Astrocyte of the cerebellum (primary cell): ENCODE data around the gene ZBED4.

Experiments
- DNase-seq: peaks from one replicate; pipeline ENCODE4 v3.0.0-alpha.2; 2011; ENCODE audit warnings: low read depth
- H3K4me3 ChIP-seq: 2 replicates; pipeline ENCODE4 v1.5.1; 2011; ENCODE audit warnings: mild to moderate bottlenecking, low read depth, low read length, moderate library complexity
- CTCF ChIP-seq: IDR thresholded peaks from 2 replicates; pipeline ENCODE4 v1.5.1; 2012; ENCODE audit warnings: low read length, low read depth, moderate library complexity, mild to moderate bottlenecking; ENCODE audit errors: missing control alignments
- in situ Hi-C: cut with HindIII; loops from 2 replicates; pipeline ENCODE4 v1.10.0; 2017; ENCODE audit warnings: low sequenced_read_pairs

ZBED4 gene

GRCh38 chr22:49823289-49824045 lies 30.2 kb upstream of the ZBED4 start:
- H3K4me3 ChIP-seq: no peak overlapping the region
- TF ChIP-seq CTCF: no peak
- no peak for DNase-seq
- in situ Hi-C loops: no loop called here

GRCh38 chr22:49824185-49824925 lies 29.3 kb upstream of the ZBED4 start:
- TF ChIP-seq CTCF: no peak
- H3K4me3 ChIP-seq: no peak overlapping the region
- in situ Hi-C loops: no loop called here
- no peak for DNase-seq

GRCh38 chr22:49824936-49825335 lies 28.7 kb upstream of the ZBED4 start:
- in situ Hi-C loops: no loop called here
- peak overlapping the region; percentile 73 for H3K4me3 ChIP-seq
- no peak for TF ChIP-seq CTCF
- DNase-seq: no peak

DNA sequence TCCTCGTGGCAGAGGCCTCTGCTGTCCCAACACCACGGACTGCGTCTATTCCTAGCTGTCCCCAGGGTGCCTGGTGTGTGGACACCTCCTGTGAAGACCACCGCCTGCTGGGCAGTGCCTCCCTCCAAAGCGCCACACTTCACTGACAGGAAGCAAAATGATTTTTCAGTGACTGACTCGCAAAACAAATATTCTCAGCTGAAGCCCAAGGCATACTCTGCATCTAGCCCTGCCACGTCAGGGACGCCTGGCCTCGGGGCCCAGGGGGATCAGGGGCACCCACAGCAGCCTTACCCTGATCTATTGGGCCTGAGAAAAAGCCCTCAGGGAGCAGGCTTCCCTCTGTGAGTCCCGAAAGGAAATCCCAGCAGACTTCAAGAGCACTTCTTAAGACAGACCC lies 28.2 kb upstream of the ZBED4 start:
- no peak for DNase-seq
- H3K4me3 ChIP-seq: peak overlapping the region; percentile 73
- in situ Hi-C loops: no loop called here
- no peak for TF ChIP-seq CTCF

- in situ Hi-C loops: no loop called here
- TF ChIP-seq CTCF: no peak
- H3K4me3 ChIP-seq: peak overlapping the region; percentile 73
- no peak for DNase-seq
These were observed 27.6 kb upstream of the ZBED4 start for GRCh38 chr22:49825944-49826602.

- DNase-seq: no peak
- H3K4me3 ChIP-seq: peak overlapping the region; percentile 73
- in situ Hi-C loops: no loop called here
- TF ChIP-seq CTCF: no peak
These were observed 26.9 kb upstream of the ZBED4 start for GRCh38 chr22:49826603-49827270.
